DMS 273 treated with DMSO at 0.1 percent for 48 hours (cell line): ENCODE measurements around the gene PRKD2.
"Not testable (repeated sequence)": the region's sequence is repeated elsewhere in the genome, so short reads cannot be mapped to it uniquely, and the experiment has no call there.

ENCODE experiments used
- DNase-seq: peaks from one replicate; lab custom pipeline; 2025; lab: John Stamatoyannopoulos, UW

The PRKD2 gene

DNA sequence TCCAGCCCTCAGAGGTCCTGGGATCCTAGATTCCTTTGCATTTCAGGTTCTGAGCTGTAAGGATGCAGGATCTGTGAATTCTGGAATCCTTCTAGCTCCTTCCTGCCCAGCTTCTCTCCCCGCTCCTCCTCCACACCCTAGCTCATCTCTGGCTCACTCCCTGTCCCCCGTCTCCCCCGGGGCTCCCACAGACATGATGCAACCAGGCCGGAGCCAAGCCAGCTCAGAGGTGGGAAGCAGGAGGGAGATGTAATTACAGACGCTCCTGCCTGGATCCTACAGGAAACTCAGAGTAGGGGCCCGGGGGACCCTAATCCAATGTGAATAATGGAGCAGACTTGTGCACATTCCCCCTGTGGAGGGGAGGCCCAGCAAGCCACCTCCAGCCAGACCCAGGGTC, 85.4 kb downstream of the PRKD2 start:
- DNase-seq = no peak

DNA sequence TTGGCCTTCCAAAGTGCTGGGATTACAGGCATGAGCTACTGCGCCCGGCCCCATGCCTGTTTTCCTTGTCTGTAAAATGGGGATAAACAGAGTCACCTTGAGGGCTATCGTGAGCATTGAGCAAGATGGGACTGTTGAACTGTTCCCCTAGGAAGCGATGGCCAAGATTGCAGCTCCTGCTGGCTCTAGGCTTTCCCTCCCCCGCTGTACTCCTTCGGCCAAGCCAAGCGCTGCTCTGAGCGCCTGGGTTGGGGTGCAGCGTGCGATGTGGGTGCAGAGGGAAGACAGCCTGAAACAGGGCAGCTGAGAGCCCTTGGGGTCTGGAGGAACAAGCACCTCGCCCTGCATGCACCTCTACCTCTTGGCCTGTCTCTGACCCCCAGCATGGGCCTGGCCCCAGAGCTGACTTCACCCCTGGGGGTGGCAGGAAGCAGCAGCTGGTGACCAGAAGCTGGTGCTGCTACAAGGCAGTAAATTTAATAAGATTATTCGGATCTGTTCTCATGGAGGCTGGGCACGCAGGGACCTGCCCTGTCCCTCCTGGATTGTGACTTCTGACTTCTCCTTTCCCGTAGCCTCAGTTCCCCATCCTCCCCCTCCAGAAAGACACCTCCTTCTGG, 86.2 kb downstream of the PRKD2 start:
- DNase-seq = no peak

DNA sequence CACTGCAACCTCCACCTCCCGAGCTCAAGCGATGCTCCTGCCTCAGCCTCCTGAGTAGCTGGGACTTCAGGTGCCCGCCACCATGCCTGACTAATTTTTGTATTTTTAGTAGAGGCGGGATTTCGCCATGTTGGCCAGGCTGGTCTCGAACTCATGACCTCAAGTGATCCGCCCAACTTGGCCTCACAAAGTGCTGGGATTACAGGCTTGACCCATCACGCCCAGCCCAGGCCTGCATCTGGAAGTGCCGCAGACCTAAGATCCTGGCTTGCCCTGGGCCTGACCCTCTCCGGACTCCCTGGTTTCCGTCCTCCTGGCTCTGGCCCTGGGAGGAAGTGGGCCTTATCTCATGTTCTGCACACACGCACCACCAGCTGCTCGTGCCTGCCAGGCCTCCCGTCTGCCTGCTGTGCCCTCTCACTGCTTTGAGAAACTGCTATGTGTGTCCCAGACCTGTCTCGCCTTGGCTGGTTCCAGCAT, 87.3 kb downstream of the PRKD2 start:
- peak; percentile 19 for DNase-seq

DNA sequence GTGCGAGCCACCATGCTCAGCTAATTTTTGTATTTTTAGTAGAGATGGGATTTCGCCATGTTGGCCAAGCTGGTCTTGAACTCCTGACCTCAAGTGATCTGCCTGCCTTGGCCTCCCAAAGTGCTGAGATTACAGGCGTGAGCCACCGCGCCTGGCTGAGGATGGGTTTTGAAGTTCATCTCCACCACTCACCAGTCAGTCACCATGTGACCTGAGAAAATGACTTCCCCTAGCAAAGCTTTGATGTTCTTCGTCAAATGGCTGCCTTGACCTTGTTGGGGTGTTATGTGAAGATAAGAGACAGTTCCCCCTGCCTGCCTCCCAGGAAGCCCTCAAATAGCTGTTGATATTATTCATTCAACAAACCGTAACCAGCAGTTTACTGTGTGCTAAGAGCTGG, 87.9 kb downstream of the PRKD2 start:
- DNase-seq = not testable (repeated sequence)

DNA sequence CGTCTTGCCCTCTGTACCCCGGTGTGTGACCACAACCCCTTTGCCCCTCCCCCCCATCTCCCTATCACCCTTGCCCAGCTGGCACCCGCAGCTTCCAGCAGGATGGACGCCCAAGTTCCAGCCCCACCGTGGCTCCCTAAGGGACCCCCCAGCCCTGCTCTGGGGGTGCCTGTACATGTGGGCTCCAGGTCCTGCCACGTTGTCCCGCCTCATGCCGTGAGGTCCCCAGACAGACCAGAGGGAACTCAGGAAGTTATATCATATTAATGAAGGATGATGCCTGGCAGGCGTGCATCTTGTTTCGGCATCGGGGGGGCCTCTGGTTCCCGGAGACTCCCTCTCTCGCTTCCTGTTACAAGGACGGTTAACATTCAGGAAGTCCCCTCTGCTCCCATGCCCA, 90.5 kb downstream of the PRKD2 start:
- no peak for DNase-seq

DNA sequence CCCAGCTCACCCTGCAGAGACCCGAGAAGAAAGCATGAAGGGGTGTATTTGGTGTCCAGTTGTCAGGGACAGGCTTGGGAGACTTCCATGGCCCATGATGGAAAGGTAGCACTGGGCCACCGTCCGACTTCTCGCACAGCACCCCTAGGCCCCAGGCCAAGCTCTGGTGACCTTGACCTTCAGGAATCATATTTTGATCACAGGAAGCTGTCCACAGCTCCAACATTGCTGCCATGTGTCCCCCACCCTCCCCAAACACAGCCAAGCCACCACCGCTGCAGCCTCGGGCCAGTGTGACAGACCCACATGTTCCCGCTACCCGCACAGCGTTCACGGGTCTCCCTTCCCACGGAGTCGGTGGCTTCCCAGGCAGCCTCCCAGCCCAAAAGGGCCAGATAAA, 91.2 kb downstream of the PRKD2 start:
- DNase-seq = no peak

DNA sequence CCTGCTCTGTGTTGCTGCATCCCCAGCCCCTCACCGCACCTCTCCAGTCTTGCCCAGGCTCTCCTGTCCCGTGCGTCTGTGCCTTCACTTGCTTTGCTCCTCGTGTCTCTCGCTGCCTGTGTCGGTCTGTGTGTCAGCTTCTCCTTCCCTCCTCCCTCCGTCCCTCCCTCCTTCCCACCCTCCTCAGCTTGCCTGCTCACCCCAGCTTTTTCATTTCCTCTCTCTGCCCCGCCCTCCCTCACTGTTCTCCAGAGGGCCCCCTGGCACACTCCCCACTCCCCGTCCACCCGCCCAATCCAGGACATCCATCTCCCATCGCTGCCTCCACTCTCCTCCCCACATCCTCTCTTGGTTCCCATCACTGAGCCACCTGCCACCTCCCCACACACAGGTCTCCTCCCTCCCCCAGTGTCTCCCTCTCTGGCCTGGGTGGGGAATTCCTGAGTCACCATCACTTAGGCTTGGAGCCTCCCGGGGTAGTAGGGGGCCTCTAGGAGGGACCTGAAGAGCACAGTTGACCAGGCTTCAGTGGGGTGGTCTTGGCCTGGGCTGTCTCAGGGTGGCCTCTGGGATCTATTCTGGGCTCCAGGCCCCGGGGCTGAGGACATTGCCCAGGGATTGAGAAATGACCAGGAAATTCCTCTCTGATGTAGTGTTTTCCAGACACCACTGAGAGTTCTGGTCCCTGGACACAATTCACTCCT, 91.8 kb downstream of the PRKD2 start, which contains the start of gene PTGIR:
Gene PTGIR, minus strand, starts transcription at position 132 of the 704 bp plus-strand sequence. CDS start 864 bp downstream, outside the sequence.
- DNase-seq = no peak
